ENCODE measurements around the gene PLCH2. TPM values are rescaled to one million over a fixed set of nuclear protein-coding genes. Genes with fewer than 3 reads are reported as not detected.

The PLCH2 gene
- total and polyA plus RNA-seq, 2 donors (not counting 3 experiments of a cell fraction or from before 2014, with no cell fraction given), result 0.19 to 0.31 TPM

GRCh38 chr1:2528016-2528415 lies 51.9 kb downstream of the PLCH2 start:
- no peaks in the 10 kb centered on the region for H3K9me3 ChIP-seq (replicated peaks; ENCODE audit: control insufficient read depth, insufficient read depth, low read length)
- peaks cover 16 to 17% of the 10 kb centered on the region in 2 experiments for H3K27me3 ChIP-seq (ENCODE audit: control insufficient read depth in 2 of 2, insufficient read depth in 2 of 2, low read length in 2 of 2)
- H3K4me3 ChIP-seq (replicated peaks in 1 of 3; ENCODE audit: insufficient read depth in 1 of 3, low read depth in 1 of 3, low read length in 3 of 3), result no peak overlapping the region
- no peak for DNase-seq (ENCODE audit: low read depth, low spot score)
- no peak overlapping the region for H3K4me2 ChIP-seq (ENCODE audit: insufficient read depth, low read length)
- ChIA-PET POLR2A (no interaction called here), CTCF (no interaction called here)
- FAIRE-seq, result no peak
- TF ChIP-seq POLR2A (IDR thresholded peaks at IDR 0.05; ENCODE audit: low read depth, low read length), result no peak
- TF ChIP-seq CTCF (IDR thresholded peaks at IDR 0.05; ENCODE audit: extremely low read depth in 1 of 2, insufficient read depth in 1 of 2, low read depth in 1 of 2, low read length in 2 of 2), result no peak
- no peaks in the 10 kb centered on the region for H3K9me1 ChIP-seq (replicated peaks; ENCODE audit: control insufficient read depth, extremely low read depth, insufficient read depth, low read length)
- no peaks in the 10 kb centered on the region for H4K20me1 ChIP-seq (replicated peaks; ENCODE audit: control insufficient read depth, extremely low read depth, insufficient read depth, low read length)
- intact Hi-C loops (cut with micrococcal nuclease) (no loop called here), dilution Hi-C loops (cut with MboI; ENCODE audit: extremely low pct_ligation_motif_present, low sequenced_read_pairs) (no loop called here)
- H3K4me1 ChIP-seq (ENCODE audit: control insufficient read depth, extremely low read depth, insufficient read depth, low read length), result peaks cover 17% of the 10 kb centered on the region
- H3K79me2 ChIP-seq (ENCODE audit: control insufficient read depth, insufficient read depth, low read length), result peaks cover 29% of the 10 kb centered on the region
- H3K36me3 ChIP-seq (ENCODE audit: control insufficient read depth in 2 of 2, extremely low read depth in 1 of 2, insufficient read depth in 2 of 2, low read length in 2 of 2), result no peaks in the 10 kb centered on the region
- H3K27ac ChIP-seq (ENCODE audit: insufficient read depth, low read depth, low read length), result no peak overlapping the region
- no peak overlapping the region for H3K9ac ChIP-seq (replicated peaks; ENCODE audit: extremely low read depth, insufficient read depth, low read length)
- BruUV-seq (replicated peaks), result no TSS peak
- H2AFZ ChIP-seq (ENCODE audit: low read depth, low read length), result no peak overlapping the region

DNA sequence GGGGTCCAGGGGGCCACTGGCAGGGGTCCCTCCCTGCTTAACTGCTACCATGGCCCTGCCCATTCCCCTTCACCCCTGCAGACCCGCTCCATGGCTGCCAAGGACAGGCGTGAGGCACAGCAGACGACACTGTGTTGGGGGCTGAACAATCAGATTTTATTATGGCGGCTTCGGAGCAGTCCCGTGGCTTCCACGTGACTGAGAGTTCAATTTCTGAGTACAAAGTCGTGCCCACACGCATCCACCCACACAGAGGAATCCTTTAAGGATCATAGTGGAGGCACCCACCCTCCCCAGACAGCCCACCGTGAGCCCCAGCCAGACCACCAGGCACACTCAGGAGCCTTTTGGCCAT lies 52.5 kb downstream of the PLCH2 start:
- Histone ChIP-seq H3K4me3 (replicated peaks in 1 of 3; ENCODE audit: insufficient read depth in 1 of 3, low read depth in 1 of 3, low read length in 3 of 3) (no peak overlapping the region), H4K20me1 (replicated peaks; ENCODE audit: control insufficient read depth, extremely low read depth, insufficient read depth, low read length) (no peaks in the 10 kb centered on the region), H3K9ac (replicated peaks; ENCODE audit: extremely low read depth, insufficient read depth, low read length) (no peak overlapping the region), H3K4me1 (ENCODE audit: control insufficient read depth, extremely low read depth, insufficient read depth, low read length) (peaks cover 17% of the 10 kb centered on the region), H2AFZ (ENCODE audit: low read depth, low read length) (no peak overlapping the region), H3K36me3 (ENCODE audit: control insufficient read depth in 2 of 2, extremely low read depth in 1 of 2, insufficient read depth in 2 of 2, low read length in 2 of 2) (no peaks in the 10 kb centered on the region), H3K27me3 (ENCODE audit: control insufficient read depth in 2 of 2, insufficient read depth in 2 of 2, low read length in 2 of 2) (peaks cover 16 to 17% of the 10 kb centered on the region in 2 experiments), H3K79me2 (ENCODE audit: control insufficient read depth, insufficient read depth, low read length) (peaks cover 24% of the 10 kb centered on the region), H3K27ac (ENCODE audit: insufficient read depth, low read depth, low read length) (no peak overlapping the region), H3K9me1 (replicated peaks; ENCODE audit: control insufficient read depth, extremely low read depth, insufficient read depth, low read length) (no peaks in the 10 kb centered on the region), H3K4me2 (ENCODE audit: insufficient read depth, low read length) (no peak overlapping the region), H3K9me3 (replicated peaks; ENCODE audit: control insufficient read depth, insufficient read depth, low read length) (no peaks in the 10 kb centered on the region)
- ChIA-PET CTCF (no interaction called here), POLR2A (no interaction called here)
- dilution Hi-C loops (cut with MboI; ENCODE audit: extremely low pct_ligation_motif_present, low sequenced_read_pairs) (no loop called here), intact Hi-C loops (cut with micrococcal nuclease) (no loop called here)
- no peak for DNase-seq (ENCODE audit: low read depth, low spot score)
- BruUV-seq (replicated peaks), result no TSS peak
- FAIRE-seq, result no peak
- TF ChIP-seq CTCF (IDR thresholded peaks at IDR 0.05; ENCODE audit: extremely low read depth in 1 of 2, insufficient read depth in 1 of 2, low read depth in 1 of 2, low read length in 2 of 2), result no peak
- TF ChIP-seq POLR2AphosphoS5 (IDR thresholded peaks at IDR 0.05; ENCODE audit: insufficient read depth, low read depth, low read length), result no peak
- no peak for TF ChIP-seq GATA2 (IDR thresholded peaks at IDR 0.05; ENCODE audit: insufficient read depth, insufficient read length, low read depth, low read length)
- TF ChIP-seq EZH2 (IDR thresholded peaks at IDR 0.05; ENCODE audit: borderline replicate concordance, low read depth, low read length, severe bottlenecking), result no peak
- no peak for TF ChIP-seq FOS (IDR thresholded peaks at IDR 0.05; ENCODE audit: borderline replicate concordance, insufficient read depth, low read length)
- no peak for TF ChIP-seq JUN (IDR thresholded peaks at IDR 0.05; ENCODE audit: borderline replicate concordance, insufficient read depth, insufficient read length, low read depth)
- no peak for TF ChIP-seq POLR2A (IDR thresholded peaks at IDR 0.05; ENCODE audit: low read depth, low read length)
- TF ChIP-seq, protein P1, sequence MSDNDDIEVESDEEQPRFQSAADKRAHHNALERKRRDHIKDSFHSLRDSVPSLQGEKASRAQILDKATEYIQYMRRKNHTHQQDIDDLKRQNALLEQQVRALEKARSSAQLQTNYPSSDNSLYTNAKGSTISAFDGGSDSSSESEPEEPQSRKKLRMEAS (IDR thresholded peaks at IDR 0.05; ENCODE audit: insufficient read depth, insufficient read length), result no peak
- no peak for TF ChIP-seq MYC (IDR thresholded peaks at IDR 0.05; ENCODE audit: low read depth, low read length)

Data from endothelial cell of umbilical vein (primary cell).